Measurements from ENCODE around the gene KCND2. TPM values are rescaled to one million over a fixed set of nuclear protein-coding genes. Genes with fewer than 3 reads are reported as not detected.

The KCND2 gene
- total RNA-seq, 2 experiments from 2014 or later, result not detected

DNA sequence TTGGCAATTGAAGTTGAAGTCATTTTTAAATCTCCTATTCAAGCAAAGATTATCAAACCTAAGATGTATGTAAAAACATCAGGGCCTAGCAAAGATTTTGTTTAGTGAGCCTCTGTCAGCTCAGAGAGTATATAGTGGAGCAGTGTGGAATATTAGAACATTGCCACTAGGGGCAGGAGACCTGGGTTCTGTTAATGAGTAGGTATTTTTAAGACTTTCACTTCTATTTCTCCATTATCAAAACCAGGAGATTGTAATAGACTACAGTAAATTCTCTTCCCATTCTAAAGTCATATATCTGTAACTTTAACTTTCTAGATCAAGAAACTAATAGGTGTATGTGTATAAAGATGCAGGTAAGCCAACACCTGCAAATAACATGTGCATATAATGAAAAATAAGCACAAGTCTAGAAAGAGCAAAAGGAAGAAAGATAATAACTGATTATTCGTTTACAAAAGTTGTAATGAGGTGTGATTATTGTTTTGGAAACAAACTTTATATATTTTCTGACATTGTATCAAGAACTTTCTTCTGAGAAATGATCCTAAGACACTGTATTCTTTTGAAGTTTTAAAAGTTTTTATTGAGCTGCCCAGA is 64.4 kb downstream of the KCND2 start:
- ChIA-PET POLR2A (no interaction called here), CTCF (no interaction called here)
- Mint-ChIP-seq H3K9me3 (no peaks in the 10 kb centered on the region), H3K27me3 (no peaks in the 10 kb centered on the region), H3K4me1 (no peaks in the 10 kb centered on the region), H3K27ac (no peak overlapping the region), H3K4me3 (no peak overlapping the region), H3K36me3 (ENCODE audit: low read depth) (no peaks in the 10 kb centered on the region)
- no peak for DNase-seq

DNA sequence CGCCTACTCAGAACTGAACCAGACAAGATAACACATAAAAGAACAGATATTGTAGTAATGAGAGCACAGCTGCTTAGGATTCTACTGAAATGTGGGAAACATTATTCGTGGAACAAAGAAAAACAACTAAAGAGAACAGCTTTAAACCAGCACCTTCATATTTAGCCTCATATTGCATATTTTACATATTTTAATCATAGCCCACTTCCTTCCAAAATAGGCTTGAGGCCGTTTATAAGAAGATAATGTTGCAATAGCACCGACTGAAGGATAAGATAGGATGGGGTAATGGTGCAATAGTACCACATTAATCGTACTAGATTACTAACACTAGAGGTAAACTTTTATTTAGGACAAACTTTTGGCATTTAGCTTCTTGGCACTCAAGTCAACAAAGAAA is 71.3 kb downstream of the KCND2 start:
- Mint-ChIP-seq H3K9me3 (peaks cover 5% of the 10 kb centered on the region), H3K4me3 (no peak overlapping the region), H3K36me3 (ENCODE audit: low read depth) (no peaks in the 10 kb centered on the region), H3K27ac (no peak overlapping the region), H3K4me1 (no peaks in the 10 kb centered on the region), H3K27me3 (no peaks in the 10 kb centered on the region)
- POLR2A ChIA-PET, result no interaction called here
- DNase-seq, result no peak
- CTCF ChIA-PET, result no interaction called here

DNA sequence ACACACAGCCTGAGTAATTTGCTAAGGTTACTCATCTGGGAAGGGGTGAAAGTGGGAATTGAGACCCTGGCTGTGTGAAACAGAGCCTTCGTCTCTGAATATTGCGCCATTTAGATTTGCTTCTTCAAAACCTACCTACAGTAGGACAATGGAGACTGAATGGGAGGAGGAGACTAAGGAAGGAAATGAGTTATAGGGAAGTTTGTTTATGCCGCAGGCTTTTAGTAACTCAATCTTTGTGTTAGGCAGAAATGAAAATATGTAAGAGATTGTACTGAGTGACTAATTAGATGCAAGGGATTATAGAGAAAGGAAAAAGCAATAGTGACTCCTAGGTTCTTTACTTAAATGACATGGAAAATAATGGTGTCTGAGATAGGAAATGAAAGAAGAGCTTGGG is 80.2 kb downstream of the KCND2 start:
- Mint-ChIP-seq H3K9me3 (peaks cover 8% of the 10 kb centered on the region), H3K36me3 (ENCODE audit: low read depth) (no peaks in the 10 kb centered on the region), H3K27ac (no peak overlapping the region), H3K27me3 (no peaks in the 10 kb centered on the region), H3K4me1 (no peaks in the 10 kb centered on the region), H3K4me3 (no peak overlapping the region)
- POLR2A ChIA-PET, result no interaction called here
- CTCF ChIA-PET, result no interaction called here
- no peak for DNase-seq

DNA sequence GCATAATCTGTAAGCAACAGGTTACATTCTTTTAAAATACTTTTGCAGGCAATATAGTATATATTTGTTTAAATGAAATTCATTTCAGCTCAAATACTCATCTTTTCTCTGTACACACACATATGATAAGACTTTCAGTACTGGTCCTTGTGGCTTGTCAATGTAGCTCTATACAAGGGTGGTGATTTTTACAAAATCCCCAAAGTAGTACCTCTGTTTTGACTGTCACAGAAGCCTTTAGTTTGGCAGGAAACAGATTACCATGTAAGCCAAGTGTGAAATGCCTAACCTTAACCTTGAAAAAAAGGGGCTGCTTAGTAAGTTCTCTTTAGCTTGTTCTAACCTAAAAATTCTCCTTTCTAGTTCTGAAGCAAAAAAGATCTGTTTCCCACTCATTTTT is 87.9 kb downstream of the KCND2 start:
- POLR2A ChIA-PET, result no interaction called here
- Mint-ChIP-seq H3K36me3 (ENCODE audit: low read depth) (no peaks in the 10 kb centered on the region), H3K27ac (no peak overlapping the region), H3K27me3 (no peaks in the 10 kb centered on the region), H3K4me1 (no peaks in the 10 kb centered on the region), H3K9me3 (peaks cover 7% of the 10 kb centered on the region), H3K4me3 (no peak overlapping the region)
- DNase-seq, result no peak
- CTCF ChIA-PET, result no interaction called here

DNA sequence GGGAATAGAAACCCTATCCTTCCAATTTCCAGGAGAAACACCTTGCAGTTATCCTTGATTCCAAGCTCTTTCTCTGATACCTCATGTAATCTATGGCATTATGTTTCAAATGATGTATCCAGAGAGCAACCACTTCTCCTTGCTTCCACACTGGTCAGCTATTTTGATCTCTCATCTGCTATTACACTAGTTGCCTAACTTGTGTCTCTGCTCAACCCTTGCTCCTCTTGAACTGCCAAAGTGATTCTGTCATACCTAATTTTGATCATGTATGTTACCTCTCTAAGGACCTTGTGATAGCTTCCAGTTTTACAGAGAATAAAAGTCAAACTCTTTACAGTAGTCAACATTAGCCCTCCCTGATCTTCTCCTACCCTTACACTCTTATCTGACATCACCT is 90.4 kb downstream of the KCND2 start:
- ChIA-PET POLR2A (no interaction called here), CTCF (no interaction called here)
- Mint-ChIP-seq H3K27ac (no peak overlapping the region), H3K4me3 (no peak overlapping the region), H3K27me3 (no peaks in the 10 kb centered on the region), H3K9me3 (peaks cover 7% of the 10 kb centered on the region), H3K36me3 (ENCODE audit: low read depth) (no peaks in the 10 kb centered on the region), H3K4me1 (no peaks in the 10 kb centered on the region)
- no peak for DNase-seq

DNA sequence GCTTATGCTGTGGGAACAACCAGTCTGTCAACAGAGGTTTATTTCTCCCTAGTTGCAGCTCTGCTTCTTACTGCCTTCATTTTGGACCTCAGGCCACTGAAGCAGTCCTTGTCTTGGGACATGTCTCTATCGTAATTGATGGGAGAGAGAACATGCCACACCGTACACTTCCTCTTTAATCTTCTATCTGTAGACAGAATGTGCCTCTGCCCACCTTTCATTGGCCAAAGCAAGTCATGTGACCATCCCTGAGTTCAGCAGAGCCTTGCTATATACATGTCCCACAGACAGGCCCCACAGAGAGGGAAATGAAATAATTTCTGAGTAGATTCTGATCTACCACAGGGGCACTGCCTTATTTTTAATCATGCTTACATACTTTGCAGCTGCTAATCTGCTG is 98.0 kb downstream of the KCND2 start:
- ChIA-PET POLR2A (no interaction called here), CTCF (no interaction called here)
- Mint-ChIP-seq H3K36me3 (ENCODE audit: low read depth) (no peaks in the 10 kb centered on the region), H3K4me1 (no peaks in the 10 kb centered on the region), H3K9me3 (peaks cover 6% of the 10 kb centered on the region), H3K27me3 (no peaks in the 10 kb centered on the region), H3K4me3 (no peak overlapping the region), H3K27ac (no peak overlapping the region)
- DNase-seq, result no peak

DNA sequence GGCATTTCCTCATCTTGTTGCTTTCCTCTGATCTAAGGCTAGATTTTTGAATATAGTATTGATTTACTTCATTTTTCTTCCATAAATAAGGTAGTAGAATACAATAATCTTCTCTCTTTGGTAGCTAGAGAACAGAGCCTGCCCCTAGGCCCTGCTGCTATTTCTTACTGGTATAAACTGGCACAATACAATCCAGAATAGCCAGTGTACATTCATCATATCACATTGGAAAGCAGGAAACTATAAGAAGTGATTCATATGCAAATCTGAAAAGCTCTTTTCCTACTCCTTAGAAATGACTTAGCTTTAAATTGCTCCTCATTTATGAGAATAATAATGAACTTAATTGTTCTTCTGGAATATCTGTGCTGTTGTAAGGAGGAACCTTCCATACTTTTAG is 100.2 kb downstream of the KCND2 start:
- Mint-ChIP-seq H3K4me3 (no peak overlapping the region), H3K4me1 (no peaks in the 10 kb centered on the region), H3K27me3 (no peaks in the 10 kb centered on the region), H3K9me3 (peaks cover 4% of the 10 kb centered on the region), H3K27ac (no peak overlapping the region), H3K36me3 (ENCODE audit: low read depth) (no peaks in the 10 kb centered on the region)
- ChIA-PET POLR2A (no interaction called here), CTCF (no interaction called here)
- DNase-seq, result no peak

DNA sequence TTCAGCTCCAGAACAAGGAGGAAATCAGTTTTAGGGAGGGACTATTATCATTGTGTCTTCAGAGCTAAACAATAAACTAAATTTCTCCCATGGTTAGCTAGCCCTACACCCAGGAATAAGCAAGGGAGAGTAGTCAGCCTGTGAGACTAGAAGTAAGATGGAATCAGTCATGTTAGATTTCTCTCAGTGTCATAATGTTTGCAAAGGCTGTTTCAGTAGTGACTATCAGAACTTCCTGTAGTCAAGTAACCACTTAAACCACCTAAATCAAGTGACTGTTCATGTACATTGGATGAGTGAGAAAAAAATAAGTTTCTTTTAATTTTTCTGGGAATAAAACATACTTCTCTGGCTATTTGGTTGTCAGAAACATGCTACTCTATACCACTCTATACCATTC is 121.6 kb downstream of the KCND2 start:
- H3K27me3 Mint-ChIP-seq, result no peaks in the 10 kb centered on the region
- H3K4me1 Mint-ChIP-seq, result no peaks in the 10 kb centered on the region
- POLR2A ChIA-PET, result no interaction called here
- H3K36me3 Mint-ChIP-seq (ENCODE audit: low read depth), result no peaks in the 10 kb centered on the region
- H3K9me3 Mint-ChIP-seq, result peaks cover 11% of the 10 kb centered on the region
- no peak overlapping the region for H3K27ac Mint-ChIP-seq
- CTCF ChIA-PET, result no interaction called here
- no peak for DNase-seq
- no peak overlapping the region for H3K4me3 Mint-ChIP-seq

DNA sequence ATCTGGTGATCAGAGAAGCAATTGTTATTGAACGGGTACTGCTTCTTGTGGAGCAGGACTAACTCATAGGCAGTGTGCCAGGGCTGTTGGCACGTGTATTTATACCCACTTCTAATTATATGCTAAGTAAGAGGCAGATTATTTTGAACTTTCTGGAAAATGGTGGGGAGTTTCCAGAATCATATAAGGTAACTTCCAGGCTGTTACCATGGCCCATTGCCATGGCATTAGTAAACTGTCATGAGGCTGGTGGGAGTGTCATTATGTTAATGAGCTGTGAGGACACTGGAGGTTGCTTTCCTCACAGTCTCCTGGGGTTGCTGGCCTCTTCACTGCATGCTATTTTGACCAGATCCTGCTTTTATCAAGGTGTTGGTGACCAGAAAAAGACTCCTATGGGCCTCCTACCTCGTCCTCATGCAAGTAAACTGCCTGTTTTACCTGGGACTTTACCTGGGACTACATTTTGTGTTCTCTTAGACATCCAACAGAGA is 122.6 kb downstream of the KCND2 start:
- CTCF ChIA-PET, result no interaction called here

DNA sequence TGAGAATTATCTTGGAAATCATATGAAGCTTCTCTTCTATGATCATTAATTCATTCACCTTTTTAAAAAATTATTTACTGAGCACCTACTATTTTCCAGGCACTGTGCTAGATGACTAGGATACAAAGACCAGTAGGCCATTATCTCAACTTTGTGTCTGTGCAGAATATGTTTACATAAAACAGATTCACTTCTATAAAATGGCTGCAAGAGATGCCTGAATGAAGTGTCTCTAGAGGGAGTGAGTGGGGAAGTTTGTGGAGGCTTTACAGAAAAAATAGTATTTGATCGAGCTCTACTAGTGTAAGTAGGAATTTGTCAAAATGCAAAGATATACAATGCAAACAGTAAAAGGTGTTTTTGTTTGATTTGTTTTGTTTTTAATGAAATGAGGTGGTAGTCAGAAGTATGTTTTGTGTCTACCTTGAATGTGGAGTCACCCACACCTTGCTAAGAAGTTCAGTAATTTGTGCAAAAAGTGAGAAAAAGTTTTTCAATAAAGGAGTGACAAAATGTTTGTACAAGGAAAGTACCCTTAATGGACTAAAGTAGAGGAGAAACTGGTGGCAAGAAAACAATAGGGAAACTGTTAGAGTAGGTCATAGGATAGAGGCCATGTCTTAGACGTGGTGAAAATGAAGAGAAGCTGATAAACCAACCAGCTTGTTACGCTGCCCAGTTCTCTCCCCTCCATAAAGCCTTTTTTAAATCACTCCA is 125.5 kb downstream of the KCND2 start:
- CTCF ChIA-PET, result no interaction called here

More for the DNA sequence above, 122.6 kb downstream of the KCND2 start:
- peaks cover 11% of the 10 kb centered on the region for H3K9me3 Mint-ChIP-seq
- H3K4me3 Mint-ChIP-seq, result no peak overlapping the region
- POLR2A ChIA-PET, result no interaction called here
- H3K27ac Mint-ChIP-seq, result no peak overlapping the region
- no peak for DNase-seq
- H3K4me1 Mint-ChIP-seq, result no peaks in the 10 kb centered on the region
- no peaks in the 10 kb centered on the region for H3K27me3 Mint-ChIP-seq
- no peaks in the 10 kb centered on the region for H3K36me3 Mint-ChIP-seq (ENCODE audit: low read depth)

DNA sequence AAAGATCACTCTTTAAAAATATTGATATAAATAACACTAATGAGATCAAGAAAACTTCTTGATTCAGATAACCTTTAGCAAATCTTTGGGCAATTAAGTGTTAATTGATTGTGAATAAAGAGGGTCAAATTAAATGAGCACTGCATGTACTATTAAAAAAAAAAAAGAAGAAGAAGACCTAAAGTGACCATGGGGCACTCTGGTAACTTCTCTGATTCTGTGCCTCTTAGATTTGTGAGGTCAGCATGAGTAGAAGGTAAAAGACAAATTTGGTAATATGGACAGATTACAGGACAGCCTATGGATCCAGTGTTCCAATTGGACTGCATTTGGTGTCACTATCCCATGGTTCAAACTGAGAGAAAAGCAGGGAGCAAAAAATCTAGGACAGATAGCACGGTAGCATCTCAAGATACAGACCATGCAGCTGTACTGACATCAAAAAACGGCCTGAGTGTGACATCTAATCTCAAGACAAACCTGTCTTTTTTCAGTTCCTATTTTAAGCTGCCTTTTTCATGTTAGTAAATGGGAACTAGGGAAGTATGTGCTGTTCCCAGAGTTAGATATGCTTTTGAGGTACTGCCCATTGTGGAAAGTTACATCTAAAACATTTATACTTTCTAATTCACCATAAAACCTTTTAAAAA is 128.0 kb downstream of the KCND2 start:
- Mint-ChIP-seq H3K4me1 (no peaks in the 10 kb centered on the region), H3K4me3 (no peak overlapping the region), H3K27ac (no peak overlapping the region), H3K27me3 (no peaks in the 10 kb centered on the region), H3K36me3 (ENCODE audit: low read depth) (no peaks in the 10 kb centered on the region), H3K9me3 (peaks cover 2% of the 10 kb centered on the region)
- DNase-seq, result no peak
- POLR2A ChIA-PET, result no interaction called here
- CTCF ChIA-PET, result no interaction called here

More for the DNA sequence above, 125.5 kb downstream of the KCND2 start:
- Mint-ChIP-seq H3K36me3 (ENCODE audit: low read depth) (no peaks in the 10 kb centered on the region), H3K9me3 (peaks cover 9% of the 10 kb centered on the region), H3K27ac (no peak overlapping the region), H3K27me3 (no peaks in the 10 kb centered on the region), H3K4me1 (no peaks in the 10 kb centered on the region), H3K4me3 (no peak overlapping the region)
- no peak for DNase-seq
- POLR2A ChIA-PET, result no interaction called here

DNA sequence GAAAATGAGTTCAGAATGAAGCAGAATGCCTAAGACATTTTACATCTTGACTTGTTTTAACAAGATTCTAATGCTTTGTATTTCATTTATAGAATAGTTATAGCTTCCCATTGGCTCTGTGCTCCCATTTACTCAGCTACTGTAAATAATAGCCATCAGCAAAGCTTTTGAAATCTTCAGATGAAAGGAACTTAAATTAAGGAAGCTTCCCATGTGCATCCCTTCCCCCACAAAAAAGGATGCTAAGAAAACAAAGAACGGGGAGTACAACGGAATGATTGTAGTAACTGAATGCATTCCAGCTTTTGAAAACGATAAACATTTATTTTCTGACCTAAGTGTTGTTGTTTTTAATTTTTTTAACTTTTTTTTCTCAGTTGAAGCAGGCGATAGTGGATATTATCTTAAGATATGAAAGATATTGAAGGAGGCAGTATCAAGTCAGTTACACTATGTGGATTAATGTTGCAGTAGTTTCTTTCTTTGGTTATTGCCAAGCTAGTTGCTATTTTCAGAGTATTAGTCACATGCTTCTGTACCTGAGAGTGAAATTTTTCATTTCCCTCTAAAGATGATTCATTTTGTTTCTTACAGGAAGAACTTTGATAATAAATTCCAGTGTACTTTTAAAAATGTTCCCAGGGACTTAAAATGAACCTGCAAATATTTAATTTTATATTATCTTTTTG is 129.2 kb downstream of the KCND2 start:
- H3K9me3 Mint-ChIP-seq, result peaks cover 2% of the 10 kb centered on the region
- CTCF ChIA-PET, result no interaction called here

DNA sequence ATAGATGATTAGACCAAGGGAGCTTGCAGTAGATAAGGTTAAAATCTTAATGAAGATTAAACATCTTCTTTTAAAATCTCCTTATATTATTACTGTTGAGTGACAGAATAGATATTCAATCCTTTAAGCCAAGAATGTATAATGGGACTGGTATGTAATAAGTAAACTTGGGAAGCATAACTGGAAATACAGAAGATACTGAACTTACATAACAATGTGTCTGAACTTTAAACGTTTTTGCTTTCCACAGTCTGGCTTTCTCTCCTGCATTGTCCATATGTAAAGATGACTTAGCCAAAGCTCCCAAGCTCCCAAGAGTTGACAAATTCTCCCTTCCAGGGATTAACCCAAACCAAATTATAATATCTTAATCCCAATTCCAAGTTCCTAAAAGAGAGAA is 129.8 kb downstream of the KCND2 start:
- ChIA-PET POLR2A (no interaction called here), CTCF (no interaction called here)
- Mint-ChIP-seq H3K27me3 (no peaks in the 10 kb centered on the region), H3K4me3 (no peak overlapping the region), H3K27ac (no peak overlapping the region), H3K9me3 (peaks cover 2% of the 10 kb centered on the region), H3K4me1 (no peaks in the 10 kb centered on the region), H3K36me3 (ENCODE audit: low read depth) (no peaks in the 10 kb centered on the region)
- DNase-seq, result no peak

More for the DNA sequence above, 129.2 kb downstream of the KCND2 start:
- Mint-ChIP-seq H3K27ac (no peak overlapping the region), H3K36me3 (ENCODE audit: low read depth) (no peaks in the 10 kb centered on the region), H3K4me3 (no peak overlapping the region), H3K27me3 (no peaks in the 10 kb centered on the region), H3K4me1 (no peaks in the 10 kb centered on the region)
- POLR2A ChIA-PET, result no interaction called here
- no peak for DNase-seq
